GM12874 (cell line): ENCODE measurements around the gene BLMH.

Experiments
- CTCF ChIP-seq: IDR thresholded peaks from 2 replicates; pipeline ENCODE4 v1.5.1; 2011; ENCODE audit warnings: low read depth, mild to moderate bottlenecking, control low read depth, low read length, moderate library complexity; ENCODE audit not compliant: insufficient read depth

The BLMH gene

DNA sequence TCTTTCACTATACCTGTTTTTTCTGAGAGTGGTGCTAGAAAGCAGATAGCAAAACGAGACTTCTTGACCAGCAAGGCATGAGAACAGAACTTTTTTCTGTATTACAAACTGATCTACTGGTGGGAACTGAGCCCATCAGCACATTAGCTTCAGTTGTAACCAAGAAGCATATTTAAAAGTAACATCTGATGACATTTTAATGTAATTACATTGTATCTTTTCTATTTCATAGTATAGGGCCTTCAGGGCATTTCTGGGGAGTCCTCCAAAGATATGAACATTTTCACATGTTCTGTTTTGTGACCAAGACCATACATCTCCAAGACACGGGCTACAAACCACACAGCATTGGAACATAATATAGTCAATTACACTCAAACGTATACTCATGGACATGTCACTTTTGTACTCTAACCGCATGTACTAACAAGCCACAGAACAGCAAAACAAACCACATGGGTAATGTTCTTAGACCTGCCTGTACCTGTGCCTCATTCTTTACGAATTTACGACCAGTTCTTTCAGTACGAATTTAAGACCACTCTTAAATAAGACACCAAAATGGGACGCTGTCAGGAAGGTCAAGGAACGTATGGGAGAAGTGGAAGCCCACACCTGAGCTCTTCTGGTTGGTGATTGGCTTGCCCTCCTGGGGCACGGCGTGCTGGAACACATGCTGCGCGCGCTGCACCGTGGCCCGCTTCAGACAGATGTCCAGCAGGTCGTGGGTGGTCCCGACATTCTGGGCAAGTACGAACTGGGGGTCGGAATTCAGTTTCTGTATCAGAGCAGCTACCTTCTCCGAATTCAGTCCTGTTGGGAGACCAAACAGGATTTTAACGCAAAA, 825 bp downstream of the BLMH start:
- no peak for TF ChIP-seq CTCF

DNA sequence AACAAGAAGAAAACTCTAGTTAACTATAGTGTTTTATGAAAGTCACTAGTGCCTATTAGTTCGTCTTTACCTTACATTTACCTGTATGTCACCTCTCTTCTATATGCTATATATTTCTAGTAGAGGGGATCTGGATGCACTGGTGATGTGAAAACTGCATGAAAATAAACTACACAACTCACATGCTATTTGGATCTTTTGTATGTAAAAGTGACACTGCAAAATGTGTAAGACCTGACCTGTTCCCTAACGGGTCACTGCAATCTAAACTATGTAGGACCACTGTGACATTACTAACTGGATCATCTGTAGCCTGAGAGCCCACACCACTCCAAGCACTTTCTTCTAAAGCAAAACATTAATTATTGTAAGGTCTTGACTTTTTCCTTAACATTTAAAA, 1.7 kb downstream of the BLMH start:
- no peak for TF ChIP-seq CTCF

DNA sequence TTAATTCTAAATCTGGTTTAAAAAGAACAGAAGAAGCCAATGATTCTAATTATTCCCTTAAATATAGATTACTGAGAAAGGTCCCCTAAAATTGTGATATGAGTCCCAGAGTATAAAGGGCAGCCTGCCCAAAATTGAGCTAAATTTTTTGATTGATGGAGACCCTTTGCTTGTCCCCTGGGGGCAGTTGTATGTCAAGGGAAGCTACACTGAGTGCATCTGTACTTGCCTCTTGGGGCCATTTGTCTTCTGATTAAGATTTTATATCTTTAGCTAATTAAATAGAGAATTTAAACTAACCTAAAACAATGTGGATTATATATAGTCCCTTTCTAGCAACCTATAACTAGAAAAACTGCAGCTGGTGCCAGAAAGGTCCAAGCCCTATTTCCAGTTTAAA, 12.6 kb downstream of the BLMH start:
- TF ChIP-seq CTCF, result no peak

GRCh38 chr17:30278032-30278431, 13.7 kb downstream of the BLMH start:
- TF ChIP-seq CTCF, result peak; percentile 7; the same call in 1 of the 2 replicates

DNA sequence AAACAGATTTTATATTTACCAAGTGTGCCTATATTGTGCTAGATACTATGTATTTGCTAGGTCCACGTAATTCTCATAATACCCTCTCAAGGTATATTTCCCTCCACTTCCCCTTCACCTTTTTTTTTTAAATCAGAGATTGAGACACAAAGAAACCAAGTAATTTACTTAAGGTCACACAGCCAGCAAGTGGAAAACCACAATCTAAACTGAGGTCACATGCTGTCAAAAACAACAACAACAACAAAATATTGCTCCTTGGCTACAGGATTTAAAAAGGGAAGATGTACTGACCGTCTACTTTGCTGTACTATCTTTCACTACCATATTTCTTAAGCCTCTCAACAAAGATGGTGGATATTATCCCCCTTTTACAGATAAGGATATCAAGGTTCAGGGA, 15.8 kb downstream of the BLMH start:
- no peak for TF ChIP-seq CTCF

GRCh38 chr17:30274887-30275286, 16.9 kb downstream of the BLMH start:
- TF ChIP-seq CTCF, result no peak

- no peak for TF ChIP-seq CTCF
Observed at GRCh38 chr17:30273373-30273772, 18.4 kb downstream of the BLMH start.
